ENCODE results near the gene LGALS9B. TPM values are rescaled to one million over a fixed set of nuclear protein-coding genes. Genes with fewer than 3 reads are reported as not detected.
"Not testable (repeated sequence)": the region's sequence is repeated elsewhere in the genome, so short reads cannot be mapped to it uniquely, and the experiment has no call there.

Gene LGALS9B
- total RNA-seq, 1 experiment from 2014 or later = 0.20 TPM

GRCh38 chr17:20416381-20416911 is 50.9 kb downstream of the LGALS9B start:
- DNase-seq (ENCODE audit: low read depth, low spot score); H3K9me3 ChIP-seq (ENCODE audit: control insufficient read depth in 1 of 2, insufficient read depth in 1 of 2, low read depth in 1 of 2, low read length in 2 of 2); POLR2A ChIA-PET; H3K9me2 ChIP-seq (ENCODE audit: insufficient read depth); H3K27ac ChIP-seq (ENCODE audit: low read depth, low read length); H3K9ac ChIP-seq (ENCODE audit: low read length); H3K4me3 ChIP-seq (replicated peaks in 1 of 2; ENCODE audit: low read depth in 1 of 2, low read length in 2 of 2); H2AFZ ChIP-seq (ENCODE audit: low read depth, low read length, poor library complexity, severe bottlenecking); H3K4me2 ChIP-seq (ENCODE audit: low read length); H4K20me1 ChIP-seq (ENCODE audit: insufficient read depth); H3K27me3 ChIP-seq (ENCODE audit: insufficient read depth, low read length); H3K36me3 ChIP-seq (ENCODE audit: control insufficient read depth in 1 of 2, insufficient read depth in 2 of 2, low read length in 2 of 2); H3K79me2 ChIP-seq (ENCODE audit: insufficient read depth, low read length); BruUV-seq (replicated peaks); RAD21 ChIA-PET (ENCODE audit: low non-redundant PET in 1 of 2, low total read pairs in 2 of 2, uncharacterized antibody in 2 of 2, unreplicated experiment in 2 of 2); H3K4me1 ChIP-seq (ENCODE audit: control insufficient read depth in 1 of 2, insufficient read depth in 2 of 2, low read length in 2 of 2); ATAC-seq; intact Hi-C loops (cut with micrococcal nuclease); CTCF ChIA-PET: not testable (repeated sequence)

GRCh38 chr17:20415479-20415878 is 51.9 kb downstream of the LGALS9B start:
- intact Hi-C loops (cut with micrococcal nuclease); H2AFZ ChIP-seq (ENCODE audit: low read depth, low read length, poor library complexity, severe bottlenecking); H3K9me3 ChIP-seq (ENCODE audit: control insufficient read depth in 1 of 2, insufficient read depth in 1 of 2, low read depth in 1 of 2, low read length in 2 of 2); H3K4me3 ChIP-seq (replicated peaks in 1 of 2; ENCODE audit: low read depth in 1 of 2, low read length in 2 of 2); H3K27ac ChIP-seq (ENCODE audit: low read depth, low read length); H3K4me2 ChIP-seq (ENCODE audit: low read length); H3K79me2 ChIP-seq (ENCODE audit: insufficient read depth, low read length); BruUV-seq (replicated peaks); H3K9me2 ChIP-seq (ENCODE audit: insufficient read depth); CTCF ChIA-PET; H3K27me3 ChIP-seq (ENCODE audit: insufficient read depth, low read length); RAD21 ChIA-PET (ENCODE audit: low non-redundant PET in 1 of 2, low total read pairs in 2 of 2, uncharacterized antibody in 2 of 2, unreplicated experiment in 2 of 2); ATAC-seq; H3K36me3 ChIP-seq (ENCODE audit: control insufficient read depth in 1 of 2, insufficient read depth in 2 of 2, low read length in 2 of 2); POLR2A ChIA-PET; H3K9ac ChIP-seq (ENCODE audit: low read length); H4K20me1 ChIP-seq (ENCODE audit: insufficient read depth); DNase-seq (ENCODE audit: low read depth, low spot score); H3K4me1 ChIP-seq (ENCODE audit: control insufficient read depth in 1 of 2, insufficient read depth in 2 of 2, low read length in 2 of 2): not testable (repeated sequence)

- DNase-seq (ENCODE audit: low read depth, low spot score); BruUV-seq (replicated peaks); H3K27ac ChIP-seq (ENCODE audit: low read depth, low read length); H3K4me3 ChIP-seq (replicated peaks in 1 of 2; ENCODE audit: low read depth in 1 of 2, low read length in 2 of 2); H3K36me3 ChIP-seq (ENCODE audit: control insufficient read depth in 1 of 2, insufficient read depth in 2 of 2, low read length in 2 of 2); intact Hi-C loops (cut with micrococcal nuclease); H2AFZ ChIP-seq (ENCODE audit: low read depth, low read length, poor library complexity, severe bottlenecking); H3K9ac ChIP-seq (ENCODE audit: low read length); H3K9me2 ChIP-seq (ENCODE audit: insufficient read depth); ATAC-seq; H3K27me3 ChIP-seq (ENCODE audit: insufficient read depth, low read length); RAD21 ChIA-PET (ENCODE audit: low non-redundant PET in 1 of 2, low total read pairs in 2 of 2, uncharacterized antibody in 2 of 2, unreplicated experiment in 2 of 2); H3K4me2 ChIP-seq (ENCODE audit: low read length); CTCF ChIA-PET; H3K79me2 ChIP-seq (ENCODE audit: insufficient read depth, low read length); H3K4me1 ChIP-seq (ENCODE audit: control insufficient read depth in 1 of 2, insufficient read depth in 2 of 2, low read length in 2 of 2); H3K9me3 ChIP-seq (ENCODE audit: control insufficient read depth in 1 of 2, insufficient read depth in 1 of 2, low read depth in 1 of 2, low read length in 2 of 2); POLR2A ChIA-PET; H4K20me1 ChIP-seq (ENCODE audit: insufficient read depth): not testable (repeated sequence)
Measured at GRCh38 chr17:20401306-20402022, 65.9 kb downstream of the LGALS9B start.

GRCh38 chr17:20400559-20401305 is 66.6 kb downstream of the LGALS9B start:
- H3K9me2 ChIP-seq (ENCODE audit: insufficient read depth); H3K27ac ChIP-seq (ENCODE audit: low read depth, low read length); H3K4me2 ChIP-seq (ENCODE audit: low read length); ATAC-seq; H3K9ac ChIP-seq (ENCODE audit: low read length); BruUV-seq (replicated peaks); H3K9me3 ChIP-seq (ENCODE audit: control insufficient read depth in 1 of 2, insufficient read depth in 1 of 2, low read depth in 1 of 2, low read length in 2 of 2); H3K4me3 ChIP-seq (replicated peaks in 1 of 2; ENCODE audit: low read depth in 1 of 2, low read length in 2 of 2); H4K20me1 ChIP-seq (ENCODE audit: insufficient read depth); H3K79me2 ChIP-seq (ENCODE audit: insufficient read depth, low read length); intact Hi-C loops (cut with micrococcal nuclease); RAD21 ChIA-PET (ENCODE audit: low non-redundant PET in 1 of 2, low total read pairs in 2 of 2, uncharacterized antibody in 2 of 2, unreplicated experiment in 2 of 2); H3K36me3 ChIP-seq (ENCODE audit: control insufficient read depth in 1 of 2, insufficient read depth in 2 of 2, low read length in 2 of 2); DNase-seq (ENCODE audit: low read depth, low spot score); H3K27me3 ChIP-seq (ENCODE audit: insufficient read depth, low read length); H3K4me1 ChIP-seq (ENCODE audit: control insufficient read depth in 1 of 2, insufficient read depth in 2 of 2, low read length in 2 of 2); H2AFZ ChIP-seq (ENCODE audit: low read depth, low read length, poor library complexity, severe bottlenecking); POLR2A ChIA-PET; CTCF ChIA-PET: not testable (repeated sequence)

Data from HCT116 (cell line).